Ovary (tissue), 9 donors: ENCODE data around the gene SYNJ2BP. TPM values are rescaled to one million over a fixed set of nuclear protein-coding genes. Genes with fewer than 3 reads are reported as not detected.
"Not testable (repeated sequence)": the region's sequence is repeated elsewhere in the genome, so short reads cannot be mapped to it uniquely, and the experiment has no call there.

Experiments
- DNase-seq, 5 donors: peaks; one replicate each; pipeline ENCODE4 v3.0.0-alpha.2; 2019 to 2020
- H3K27ac ChIP-seq, 2 donors: fragments of 200-600 bp; one replicate each; pipeline versions ENCODE4 v1.5.1 to v1.8.0; 2019 to 2022
- H3K27me3 ChIP-seq: fragments of 200-600 bp; one replicate; pipeline ENCODE4 v1.8.0; 2022
- H3K36me3 ChIP-seq: fragments of 200-600 bp; sonication (generic); one replicate; pipeline ENCODE4 v1.5.1; 2019
- H3K4me1 ChIP-seq: one replicate; pipeline ENCODE4 v1.8.1; 2013; ENCODE audit warnings: mild to moderate bottlenecking, moderate library complexity; ENCODE audit not compliant: insufficient read depth
- H3K4me3 ChIP-seq: fragments of 200-600 bp; sonication (generic); one replicate; pipeline ENCODE4 v1.5.1; 2017
- H3K9me3 ChIP-seq, 2 donors: fragments of 200-600 bp in 1 of 2; sonication (generic) in 1 of 2; one replicate each; pipeline versions ENCODE4 v1.5.1 to v1.8.1; 2013 to 2019; ENCODE audit warnings: mild to moderate bottlenecking in 1 of 2, moderate library complexity in 1 of 2
- EP300 ChIP-seq: sonication (generic); formaldehyde crosslinking; IDR thresholded peaks from one replicate; pipeline ENCODE4 v1.6.1; 2017; ENCODE audit warnings: antibody characterized with exemption
- POLR2A ChIP-seq: fragments of 450-650 bp; IDR thresholded peaks from one replicate; pipeline ENCODE4 v1.6.1; 2017; ENCODE audit warnings: antibody characterized with exemption, mild to moderate bottlenecking, moderate library complexity
- WGBS, 3 donors: extraction: QIAGEN DNeasy Blood & Tissue Kit in 1 of 3; methylation state at CpG; one replicate each; pipeline versions ENCODE4 v1.1.5 to v1.1.7; 2013 to 2017; 5-methylcytosine and 5-hydroxymethylcytosine counted together
- intact Hi-C, 4 donors: fragments of 100-400 bp; cut with DNase I; formaldehyde crosslinking; loops; one replicate each; pipeline versions ENCODE4 v1.11.0 to v1.15.1; 2022 to 2023
- polyA plus RNA-seq, 2 donors: library from polyadenylated mRNA; stranded (reverse); fragments of 200-250 nt in 1 of 2; fragments of 350-450 nt in 1 of 2; fragmentation: Illumina TruSeq in 1 of 2; extraction: RNeasy Lipid Tissue Mini Kit (QIAGEN cat#74804) in 1 of 2; gene quantifications; one replicate each; pipeline ENCODE4 v1.2.3, GENCODE V29; 2013 to 2014
- total RNA-seq, 7 donors: library from RNA; depleted of rRNA in 2 of 7; stranded (reverse); fragments of >200 nt in 2 of 7; fragmentation: NEBNext Ultra II Directional in 3 of 7; extraction: Animal tissue kit (Norgen Biotek cat#: 25700) in 3 of 7; gene quantifications; one replicate each; pipeline versions ENCODE4 v1.1.0 to v1.2.4, GENCODE V29; 2016 to 2023
- TF ChIP-seq, protein P1 (sequence below), 3 donors: fragments of 450-650 bp in 2 of 3; fragments of 200-600 bp in 1 of 3; IDR thresholded peaks; one replicate each; pipeline versions ENCODE4 v1.5.1 to v1.8.0; 2016 to 2022; ENCODE audit warnings: antibody characterized with exemption in 3 of 3, mild to moderate bottlenecking in 1 of 3
- donor health status: DM: no; HTN: no; CAD: no; lungs with moderate emphysema.
- donor health status: DM: no; HTN: no; CAD: no.
- donor health status: Bipolar disorder and iron deficiency.
- donor health status: DM: yes; HTN: yes; CAD: no.
- donor health status: DM: no; HTN: no; CAD: no.
- donor health status: DM: yes; HTN: yes; CAD: no.

The SYNJ2BP gene
- total and polyA plus RNA-seq, 9 donors: 7.9 to 31.7 (median 20.6) TPM

- WGBS, 3 donors: 89 to 95% (median 94%) methylated on average over 4 of the region's 4 CpGs
- TF ChIP-seq, protein P1, sequence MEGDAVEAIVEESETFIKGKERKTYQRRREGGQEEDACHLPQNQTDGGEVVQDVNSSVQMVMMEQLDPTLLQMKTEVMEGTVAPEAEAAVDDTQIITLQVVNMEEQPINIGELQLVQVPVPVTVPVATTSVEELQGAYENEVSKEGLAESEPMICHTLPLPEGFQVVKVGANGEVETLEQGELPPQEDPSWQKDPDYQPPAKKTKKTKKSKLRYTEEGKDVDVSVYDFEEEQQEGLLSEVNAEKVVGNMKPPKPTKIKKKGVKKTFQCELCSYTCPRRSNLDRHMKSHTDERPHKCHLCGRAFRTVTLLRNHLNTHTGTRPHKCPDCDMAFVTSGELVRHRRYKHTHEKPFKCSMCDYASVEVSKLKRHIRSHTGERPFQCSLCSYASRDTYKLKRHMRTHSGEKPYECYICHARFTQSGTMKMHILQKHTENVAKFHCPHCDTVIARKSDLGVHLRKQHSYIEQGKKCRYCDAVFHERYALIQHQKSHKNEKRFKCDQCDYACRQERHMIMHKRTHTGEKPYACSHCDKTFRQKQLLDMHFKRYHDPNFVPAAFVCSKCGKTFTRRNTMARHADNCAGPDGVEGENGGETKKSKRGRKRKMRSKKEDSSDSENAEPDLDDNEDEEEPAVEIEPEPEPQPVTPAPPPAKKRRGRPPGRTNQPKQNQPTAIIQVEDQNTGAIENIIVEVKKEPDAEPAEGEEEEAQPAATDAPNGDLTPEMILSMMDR (IDR thresholded peaks at IDR 0.05): no peak
- no peak for TF ChIP-seq POLR2A
- TF ChIP-seq EP300: no peak
- Histone ChIP-seq H3K4me1 (no peaks in the 10 kb centered on the region), H3K27ac (no peak overlapping the region), H3K9me3 (peaks cover 0 to 16% of the 10 kb centered on the region in 2 donors), H3K36me3 (no peaks in the 10 kb centered on the region), H3K27me3 (no peaks in the 10 kb centered on the region), H3K4me3 (no peak overlapping the region)
- no peak for DNase-seq
- intact Hi-C loops: no loop called here
These were observed 25.9 kb upstream of the SYNJ2BP start for GRCh38 chr14:70442750-70443149.

GRCh38 chr14:70441641-70442040, 24.8 kb upstream of the SYNJ2BP start:
- intact Hi-C loops: no loop called here
- 62 to 68% (median 66%) methylated on average over 3 of the region's 3 CpGs for WGBS, 3 donors
- no peak overlapping the region for H3K27ac ChIP-seq

DNA sequence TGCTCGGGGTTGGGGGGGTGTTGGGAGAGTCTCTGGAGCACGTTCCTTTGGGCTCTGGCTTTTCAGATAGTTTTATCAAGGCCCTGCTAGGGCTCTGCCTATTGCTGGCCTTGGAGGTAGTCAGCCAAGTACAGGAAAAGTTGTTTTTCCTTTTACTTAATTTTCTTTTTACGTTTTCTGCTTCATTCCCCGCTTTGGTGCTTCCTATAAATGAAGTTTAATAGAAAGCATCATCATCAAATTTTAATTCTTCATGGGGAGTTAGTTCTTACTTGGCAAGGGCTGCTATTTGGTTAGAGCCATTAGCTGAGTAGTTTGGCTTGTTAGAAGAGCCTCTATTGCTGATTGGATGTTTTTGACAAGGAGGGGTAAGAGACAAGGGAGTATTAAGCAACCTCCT, 20.0 kb upstream of the SYNJ2BP start:
- DNase-seq: no peak
- Histone ChIP-seq H3K9me3 (peaks cover 0 to 11% of the 10 kb centered on the region in 2 donors), H3K27me3 (no peaks in the 10 kb centered on the region), H3K27ac (no peak overlapping the region), H3K4me3 (no peak overlapping the region), H3K36me3 (no peaks in the 10 kb centered on the region), H3K4me1 (no peaks in the 10 kb centered on the region)
- WGBS, 3 donors: 43 to 46% (median 44%) methylated on average over 4 of the region's 4 CpGs
- TF ChIP-seq, protein P1 (IDR thresholded peaks at IDR 0.05): no peak
- no peak for TF ChIP-seq POLR2A
- TF ChIP-seq EP300: no peak
- intact Hi-C loops: no loop called here

More at GRCh38 chr14:70441641-70442040, 24.8 kb upstream of the SYNJ2BP start:
- Histone ChIP-seq H3K9me3 (peaks cover 0 to 16% of the 10 kb centered on the region in 2 donors), H3K27me3 (no peaks in the 10 kb centered on the region), H3K36me3 (no peaks in the 10 kb centered on the region), H3K4me1 (no peaks in the 10 kb centered on the region), H3K4me3 (no peak overlapping the region)
- TF ChIP-seq EP300: no peak
- TF ChIP-seq POLR2A: no peak
- TF ChIP-seq, protein P1 (IDR thresholded peaks at IDR 0.05): no peak
- DNase-seq: no peak

DNA sequence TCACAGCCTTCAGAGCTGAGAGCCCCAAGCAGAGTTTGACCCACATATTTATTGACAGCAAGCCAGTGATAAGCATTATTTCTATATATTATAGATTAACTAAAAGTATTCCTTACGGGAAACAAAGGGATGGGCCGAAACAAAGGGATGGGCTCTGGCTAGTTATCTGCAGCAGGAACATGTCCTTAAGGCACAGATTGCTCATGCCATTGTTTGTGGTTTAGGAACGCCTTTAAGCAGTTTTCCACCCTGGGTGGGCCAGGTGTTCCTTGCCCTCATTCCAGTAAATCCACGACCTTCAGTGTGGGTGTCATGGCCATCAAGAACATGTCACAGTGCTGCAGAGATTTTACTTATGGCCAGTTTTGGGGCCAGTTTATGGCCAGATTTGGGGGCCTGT, 9.7 kb upstream of the SYNJ2BP start:
- 58 to 71% (median 60%) methylated on average over 4 of the region's 4 CpGs for WGBS, 3 donors

DNA sequence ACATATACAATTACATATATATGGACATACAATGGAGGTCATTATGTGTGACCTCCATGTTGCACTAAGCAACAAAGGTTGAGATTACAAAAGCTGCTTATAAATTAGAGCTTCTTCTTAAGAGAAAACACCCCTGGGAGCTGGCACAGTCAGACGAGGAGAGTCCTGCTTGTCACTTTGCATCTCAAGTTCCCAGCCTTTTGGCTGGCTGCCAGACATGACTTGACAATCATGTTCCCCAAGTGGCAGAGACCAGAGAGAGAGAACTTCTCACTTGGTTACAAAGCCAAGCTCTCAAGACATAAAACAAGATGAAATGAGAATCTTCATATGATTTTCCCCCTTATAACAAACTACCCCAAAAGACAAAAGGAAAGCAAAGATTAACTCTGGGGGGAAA, 8.5 kb upstream of the SYNJ2BP start:
- DNase-seq: no peak
- intact Hi-C loops: no loop called here
- no peaks in the 10 kb centered on the region for H3K27me3 ChIP-seq
- 0 to 26% (median 15%) methylated on average over 1 of the region's 1 CpG for WGBS, 3 donors
- H3K4me3 ChIP-seq: no peak overlapping the region
- no peaks in the 10 kb centered on the region for H3K4me1 ChIP-seq
- TF ChIP-seq, protein P1 (IDR thresholded peaks at IDR 0.05): no peak
- TF ChIP-seq EP300: no peak
- no peak overlapping the region for H3K27ac ChIP-seq
- no peaks in the 10 kb centered on the region for H3K9me3 ChIP-seq
- H3K36me3 ChIP-seq: no peaks in the 10 kb centered on the region

More for the DNA sequence above, 9.7 kb upstream of the SYNJ2BP start:
- H3K27me3 ChIP-seq, H3K4me3 ChIP-seq, H3K27ac ChIP-seq, DNase-seq, H3K36me3 ChIP-seq, H3K4me1 ChIP-seq, H3K9me3 ChIP-seq, intact Hi-C loops: not testable (repeated sequence)
